Epithelial cell of prostate (primary cell): ENCODE data around the gene WDR91.

Source experiments
- DNase-seq: peaks from one replicate; pipeline ENCODE4 v3.0.0-alpha.2; 2011; ENCODE audit warnings: low read depth, low spot score
- H3K27ac ChIP-seq: fragments of 450-650 bp; 2 replicates; pipeline ENCODE4 v1.5.1; 2017; ENCODE audit warnings: mild to moderate bottlenecking

Gene WDR91

GRCh38 chr7:135166338-135166990 is 44.9 kb downstream of the WDR91 start:
- no peak for DNase-seq
- no peak overlapping the region for H3K27ac ChIP-seq

GRCh38 chr7:135165862-135166261 is 45.5 kb downstream of the WDR91 start:
- DNase-seq = no peak
- H3K27ac ChIP-seq = no peak overlapping the region

- no peak for DNase-seq
- H3K27ac ChIP-seq = no peak overlapping the region
Observed at GRCh38 chr7:135164357-135165061, 46.8 kb downstream of the WDR91 start.

GRCh38 chr7:135162382-135163001 is 48.8 kb downstream of the WDR91 start:
- no peak for DNase-seq
- H3K27ac ChIP-seq = no peak overlapping the region

GRCh38 chr7:135161669-135162068 is 49.7 kb downstream of the WDR91 start:
- no peak for DNase-seq
- no peak overlapping the region for H3K27ac ChIP-seq

GRCh38 chr7:135160858-135161653 is 50.3 kb downstream of the WDR91 start:
- no peak for DNase-seq
- H3K27ac ChIP-seq = no peak overlapping the region

DNA sequence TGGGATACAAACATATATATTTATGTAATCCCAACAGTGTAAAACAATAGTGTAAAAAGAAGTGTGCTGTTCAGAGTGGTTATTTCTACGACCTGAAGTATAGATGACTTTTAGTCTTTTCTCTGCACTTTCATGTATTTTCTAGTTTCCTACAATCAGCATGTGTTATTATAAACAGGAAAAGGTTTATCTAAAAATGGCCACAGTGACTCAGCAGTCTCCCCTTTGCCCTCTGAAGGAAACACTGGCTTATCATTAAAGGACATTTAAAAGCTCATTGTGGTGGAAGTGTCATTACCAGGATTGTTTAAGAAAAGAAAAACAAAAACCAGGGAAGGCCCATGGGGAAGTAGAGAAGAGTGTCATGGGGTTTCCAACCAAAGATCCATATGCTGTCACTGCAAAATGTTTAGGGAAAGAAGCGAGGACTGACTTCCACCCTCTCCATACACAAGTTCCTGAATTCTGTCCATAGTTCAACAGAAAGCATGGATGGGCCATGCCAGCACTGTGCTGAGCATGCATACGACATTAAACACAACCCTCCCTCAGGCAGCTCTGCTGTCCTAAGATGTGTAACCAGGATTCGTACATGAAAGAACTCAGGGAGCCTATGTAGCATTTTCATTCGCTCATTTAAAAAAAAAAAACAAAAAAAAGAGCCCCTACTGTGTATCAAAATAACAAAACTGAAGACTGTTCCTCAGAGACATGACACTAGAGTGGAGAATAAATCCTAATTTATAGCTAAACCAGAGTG is 51.0 kb downstream of the WDR91 start:
- no peak for DNase-seq
- peak overlapping the region; percentile 25 for H3K27ac ChIP-seq

DNA sequence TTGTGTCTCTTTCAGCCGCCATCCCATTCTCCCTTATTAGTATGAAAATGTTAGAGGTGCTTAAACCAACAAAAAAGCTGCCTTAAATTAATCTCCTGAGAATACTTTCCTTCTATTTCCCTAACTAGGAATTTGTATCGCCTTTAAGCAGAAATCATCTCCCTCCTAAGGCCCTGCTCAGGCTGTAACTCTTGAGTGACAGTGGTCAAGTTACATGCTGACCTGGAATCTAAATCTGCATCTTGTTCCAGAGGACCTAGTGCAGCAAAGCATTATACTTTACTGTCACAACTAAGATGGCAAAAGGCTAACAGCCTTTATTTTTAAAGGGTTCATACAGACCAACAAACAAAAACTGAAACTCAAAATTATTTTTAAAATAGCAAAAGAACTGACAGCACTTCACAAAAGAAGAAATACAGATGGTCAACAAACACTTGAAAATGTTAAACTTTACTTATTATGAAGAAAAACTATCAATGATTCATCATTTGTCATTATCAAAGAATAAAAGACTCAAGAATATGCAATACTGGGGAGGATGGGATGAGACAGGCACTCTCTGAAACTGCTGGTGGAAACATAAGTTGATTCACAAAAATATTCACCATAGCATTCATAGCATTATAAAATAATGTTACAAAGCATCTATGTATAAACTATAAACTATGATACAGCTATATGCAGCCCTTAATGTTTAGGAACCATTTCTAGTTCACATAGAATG is 51.8 kb downstream of the WDR91 start:
- DNase-seq = no peak
- H3K27ac ChIP-seq = peak overlapping the region; percentile 25

DNA sequence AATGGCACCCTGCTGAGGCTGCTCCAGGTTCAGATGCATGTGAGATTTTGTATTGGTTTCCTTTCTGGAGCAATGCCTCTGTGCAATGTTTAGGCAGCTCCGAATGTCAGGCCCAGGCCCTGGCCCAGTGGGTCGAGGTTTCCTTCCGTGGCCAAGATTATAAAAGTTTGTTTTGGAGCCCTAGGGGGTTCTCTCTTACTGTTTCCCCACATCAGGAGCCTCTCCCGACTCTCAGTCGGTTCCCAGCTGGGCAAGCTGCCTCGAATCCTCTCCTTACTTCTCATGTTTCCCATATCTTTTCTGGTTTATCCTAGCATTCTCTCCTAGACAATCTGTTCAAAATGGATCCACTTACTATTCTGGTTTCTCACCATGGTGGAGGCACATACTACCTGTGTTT is 52.5 kb downstream of the WDR91 start:
- DNase-seq = no peak
- H3K27ac ChIP-seq = no peak overlapping the region

GRCh38 chr7:135158141-135158655 is 53.1 kb downstream of the WDR91 start:
- DNase-seq = no peak
- H3K27ac ChIP-seq = no peak overlapping the region

- no peak for DNase-seq
- H3K27ac ChIP-seq = no peak overlapping the region
Observed at GRCh38 chr7:135156290-135156689, 55.0 kb downstream of the WDR91 start.

- DNase-seq = no peak
Observed at GRCh38 chr7:135154734-135155133, 56.6 kb downstream of the WDR91 start.

GRCh38 chr7:135152442-135152841 is 58.9 kb downstream of the WDR91 start:
- DNase-seq = no peak
- no peak overlapping the region for H3K27ac ChIP-seq

More at GRCh38 chr7:135154734-135155133, 56.6 kb downstream of the WDR91 start:
- H3K27ac ChIP-seq = no peak overlapping the region

DNA sequence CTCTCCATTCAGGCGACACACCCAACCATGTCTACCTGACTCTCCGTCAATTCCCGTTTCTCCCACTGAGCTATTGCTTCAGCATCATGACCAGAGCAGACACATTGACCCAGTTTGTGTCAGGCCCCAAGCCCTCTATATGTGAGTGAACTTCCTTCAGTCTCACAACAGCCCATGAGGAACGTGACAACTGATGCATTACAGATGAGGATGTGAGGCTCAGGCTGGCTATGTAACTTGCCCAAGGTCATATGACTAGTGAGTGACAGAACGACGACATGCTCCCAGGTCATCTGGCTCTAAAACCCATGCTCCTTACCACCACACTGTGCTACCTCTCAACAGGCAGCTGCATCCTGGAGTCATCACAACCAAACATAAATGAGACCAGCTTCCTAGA is 59.8 kb downstream of the WDR91 start:
- no peak for DNase-seq
- H3K27ac ChIP-seq = no peak overlapping the region

GRCh38 chr7:135151132-135151531 is 60.2 kb downstream of the WDR91 start:
- no peak for DNase-seq
- H3K27ac ChIP-seq = no peak overlapping the region

GRCh38 chr7:135150072-135150782 is 61.1 kb downstream of the WDR91 start:
- DNase-seq = no peak
- H3K27ac ChIP-seq = no peak overlapping the region

DNA sequence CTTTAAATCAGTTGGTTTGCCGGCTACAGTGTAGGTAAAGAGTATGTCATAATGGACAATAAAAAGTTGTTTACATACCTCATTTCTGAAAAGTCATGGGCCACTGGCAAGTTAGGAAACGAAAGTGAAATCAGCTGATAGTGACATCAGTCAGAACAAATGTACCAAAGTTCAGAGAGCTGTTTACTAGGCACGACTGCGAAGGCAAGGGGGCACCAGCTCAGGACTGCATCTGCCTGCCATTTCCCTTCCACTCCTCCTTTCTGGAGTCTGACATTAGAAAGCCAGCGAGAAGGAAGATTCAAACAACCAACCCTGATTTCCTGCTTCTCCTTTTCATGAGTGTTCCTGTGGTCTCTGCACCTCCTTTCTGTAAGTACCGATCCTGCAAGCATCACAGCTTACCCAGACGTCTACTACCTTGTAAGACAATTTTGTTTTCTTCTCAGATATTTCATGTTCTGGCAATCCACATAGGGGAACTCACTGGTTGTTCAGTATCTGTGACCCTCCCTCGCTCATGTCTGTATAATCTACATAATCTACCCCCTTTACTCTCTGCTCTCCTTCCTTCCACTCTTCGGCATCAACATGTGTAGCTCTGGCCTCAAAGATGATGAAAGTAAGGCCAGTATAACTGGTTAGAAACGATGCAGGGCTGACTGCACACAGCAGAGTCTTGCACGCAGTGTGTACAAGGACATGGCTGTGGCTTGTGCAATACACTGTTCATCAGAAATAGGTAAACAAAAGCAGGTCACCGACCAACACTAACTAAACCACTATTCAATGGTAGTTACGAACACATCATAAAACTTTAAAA is 63.2 kb downstream of the WDR91 start, which contains the start of gene TMEM140:
TMEM140 (plus strand) TSS at position 174 of the 823 bp plus-strand sequence. CDS start 16,370 bp downstream, outside the sequence.
- H3K27ac ChIP-seq = peak within 1 kb of the TSS; percentile 47
- peak; percentile 37 for DNase-seq
